ENCODE results near the gene COL11A1. TPM values are rescaled to one million over a fixed set of nuclear protein-coding genes. Genes with fewer than 3 reads are reported as not detected.

The COL11A1 gene
- polyA plus RNA-seq, 1 of the 3 experiments (the other 2 are of a cell fraction) = 0.13 TPM

DNA sequence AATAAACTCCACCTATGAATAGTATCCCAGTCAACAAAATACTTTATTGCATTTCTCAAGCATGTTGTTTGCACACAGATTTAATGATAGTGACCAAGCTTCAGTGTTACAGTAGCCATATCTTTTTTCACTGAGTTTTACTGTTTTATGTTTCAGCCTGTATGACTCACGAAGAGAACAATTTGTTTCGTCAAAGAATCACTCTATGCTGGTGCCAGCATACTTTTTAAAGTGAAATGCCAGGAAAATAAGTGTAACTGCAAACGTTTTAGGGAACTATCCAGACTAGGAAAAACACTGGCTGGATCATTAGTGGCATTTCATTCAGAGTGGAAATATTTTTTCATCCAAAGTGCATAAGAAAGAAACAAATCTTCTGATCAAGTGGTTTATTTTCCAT is 210.8 kb downstream of the COL11A1 start:
- peak overlapping the region; percentile 10; the same call in 1 of the 2 replicates for H3K9ac ChIP-seq
- 7% methylated on average over 3 of the region's 3 CpGs for WGBS (ENCODE audit: low lambda C conversion rate)
- H3K79me2 ChIP-seq (ENCODE audit: insufficient read depth) = no peaks in the 10 kb centered on the region
- H3K4me3 ChIP-seq (ENCODE audit: low read depth in 2 of 2, low read length in 1 of 2) = no peak overlapping the region
- H3K9me3 ChIP-seq = no peaks in the 10 kb centered on the region
- peak overlapping the region; percentile 60 to 75 for H3K27ac ChIP-seq (ENCODE audit: low read depth in 2 of 2, low read length in 1 of 2)
- no peaks in the 10 kb centered on the region for H3K9me2 ChIP-seq
- peak overlapping the region; percentile 14; the same call in 1 of the 2 replicates for H3K4me2 ChIP-seq
- ChIA-PET POLR2A (no interaction called here), CTCF (no interaction called here)
- H3K27me3 ChIP-seq (ENCODE audit: insufficient read depth) = no peaks in the 10 kb centered on the region
- DNase-seq = no peak
- peaks cover 12% of the 10 kb centered on the region for H3F3A ChIP-seq (replicated peaks; ENCODE audit: insufficient read depth)
- no peaks in the 10 kb centered on the region for H3K36me3 ChIP-seq (replicated peaks in 1 of 2; ENCODE audit: control insufficient read depth in 1 of 2, insufficient read depth in 2 of 2, low read length in 1 of 2)
- H4K20me1 ChIP-seq (ENCODE audit: insufficient read depth) = no peaks in the 10 kb centered on the region
- H2AFZ ChIP-seq (ENCODE audit: low read depth) = 0 out of 2 replicates have a peak overlapping the region, but pooled peaks have one; percentile 7
- H3K4me1 ChIP-seq (ENCODE audit: control insufficient read depth in 1 of 2, insufficient read depth in 2 of 2, low read depth in 1 of 2, low read length in 1 of 2) = peaks cover 0 to 20% of the 10 kb centered on the region in 2 experiments; a peak in 3 of 4 replicates
- TF ChIP-seq, protein P1, sequence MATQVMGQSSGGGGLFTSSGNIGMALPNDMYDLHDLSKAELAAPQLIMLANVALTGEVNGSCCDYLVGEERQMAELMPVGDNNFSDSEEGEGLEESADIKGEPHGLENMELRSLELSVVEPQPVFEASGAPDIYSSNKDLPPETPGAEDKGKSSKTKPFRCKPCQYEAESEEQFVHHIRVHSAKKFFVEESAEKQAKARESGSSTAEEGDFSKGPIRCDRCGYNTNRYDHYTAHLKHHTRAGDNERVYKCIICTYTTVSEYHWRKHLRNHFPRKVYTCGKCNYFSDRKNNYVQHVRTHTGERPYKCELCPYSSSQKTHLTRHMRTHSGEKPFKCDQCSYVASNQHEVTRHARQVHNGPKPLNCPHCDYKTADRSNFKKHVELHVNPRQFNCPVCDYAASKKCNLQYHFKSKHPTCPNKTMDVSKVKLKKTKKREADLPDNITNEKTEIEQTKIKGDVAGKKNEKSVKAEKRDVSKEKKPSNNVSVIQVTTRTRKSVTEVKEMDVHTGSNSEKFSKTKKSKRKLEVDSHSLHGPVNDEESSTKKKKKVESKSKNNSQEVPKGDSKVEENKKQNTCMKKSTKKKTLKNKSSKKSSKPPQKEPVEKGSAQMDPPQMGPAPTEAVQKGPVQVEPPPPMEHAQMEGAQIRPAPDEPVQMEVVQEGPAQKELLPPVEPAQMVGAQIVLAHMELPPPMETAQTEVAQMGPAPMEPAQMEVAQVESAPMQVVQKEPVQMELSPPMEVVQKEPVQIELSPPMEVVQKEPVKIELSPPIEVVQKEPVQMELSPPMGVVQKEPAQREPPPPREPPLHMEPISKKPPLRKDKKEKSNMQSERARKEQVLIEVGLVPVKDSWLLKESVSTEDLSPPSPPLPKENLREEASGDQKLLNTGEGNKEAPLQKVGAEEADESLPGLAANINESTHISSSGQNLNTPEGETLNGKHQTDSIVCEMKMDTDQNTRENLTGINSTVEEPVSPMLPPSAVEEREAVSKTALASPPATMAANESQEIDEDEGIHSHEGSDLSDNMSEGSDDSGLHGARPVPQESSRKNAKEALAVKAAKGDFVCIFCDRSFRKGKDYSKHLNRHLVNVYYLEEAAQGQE (IDR thresholded peaks at IDR 0.05; ENCODE audit: low read depth, low read length) = no peak
- TF ChIP-seq IRF3 (IDR thresholded peaks at IDR 0.05; ENCODE audit: low read depth, low read length) (no peak), TAF1 (IDR thresholded peaks at IDR 0.05; ENCODE audit: borderline replicate concordance, low read depth, low read length) (no peak), NRF1 (IDR thresholded peaks at IDR 0.05; ENCODE audit: low read depth, low read length) (no peak), YY1 (IDR thresholded peaks at IDR 0.05; ENCODE audit: low read depth) (no peak; the same call in 1 of the 2 replicates), USF2 (IDR thresholded peaks at IDR 0.05; ENCODE audit: borderline replicate concordance, low read depth, low read length) (no peak), FOSL2 (IDR thresholded peaks at IDR 0.05; ENCODE audit: borderline replicate concordance, low read depth) (peak; percentile 81), SIN3A (IDR thresholded peaks at IDR 0.05; ENCODE audit: borderline replicate concordance, low read depth, low read length) (no peak), FOXJ3 (CRISPR knock-in tag; IDR thresholded peaks at IDR 0.05) (no peak), MXI1 (IDR thresholded peaks at IDR 0.05; ENCODE audit: low read depth, low read length) (no peak), ELF1 (IDR thresholded peaks at IDR 0.05) (no peak), RXRA (IDR thresholded peaks at IDR 0.05; ENCODE audit: borderline replicate concordance, low read depth) (no peak), JUND (IDR thresholded peaks at IDR 0.05) (peak; percentile 86), EP300 (IDR thresholded peaks at IDR 0.05; ENCODE audit: borderline replicate concordance in 1 of 2, low read depth in 1 of 2, low read length in 1 of 2) (peak in 1 of 2 experiments; percentile 82; a peak in 2 of 4 replicates), FOXM1 (IDR thresholded peaks at IDR 0.05; ENCODE audit: low read depth) (peak; percentile 31; the same call in 1 of the 2 replicates), GABPA (IDR thresholded peaks at IDR 0.05; ENCODE audit: low read depth) (no peak), MAX (IDR thresholded peaks at IDR 0.05; ENCODE audit: low read depth) (peak; percentile 42; the same call in 1 of the 2 replicates), NFIC (IDR thresholded peaks at IDR 0.05; ENCODE audit: borderline replicate concordance) (peak; percentile 69; the same call in 1 of the 2 replicates), EZH2phosphoT487 (IDR thresholded peaks at IDR 0.05; ENCODE audit: borderline replicate concordance, low read depth) (no peak), GATA2 (CRISPR knock-in tag; IDR thresholded peaks at IDR 0.05) (no peak), CHD2 (IDR thresholded peaks at IDR 0.05; ENCODE audit: low read length, partially characterized antibody) (no peak), POLR2AphosphoS5 (IDR thresholded peaks at IDR 0.05; ENCODE audit: low read depth, low read length) (peak; percentile 31; the same call in 1 of the 2 replicates)
- TF ChIP-seq, protein P2, sequence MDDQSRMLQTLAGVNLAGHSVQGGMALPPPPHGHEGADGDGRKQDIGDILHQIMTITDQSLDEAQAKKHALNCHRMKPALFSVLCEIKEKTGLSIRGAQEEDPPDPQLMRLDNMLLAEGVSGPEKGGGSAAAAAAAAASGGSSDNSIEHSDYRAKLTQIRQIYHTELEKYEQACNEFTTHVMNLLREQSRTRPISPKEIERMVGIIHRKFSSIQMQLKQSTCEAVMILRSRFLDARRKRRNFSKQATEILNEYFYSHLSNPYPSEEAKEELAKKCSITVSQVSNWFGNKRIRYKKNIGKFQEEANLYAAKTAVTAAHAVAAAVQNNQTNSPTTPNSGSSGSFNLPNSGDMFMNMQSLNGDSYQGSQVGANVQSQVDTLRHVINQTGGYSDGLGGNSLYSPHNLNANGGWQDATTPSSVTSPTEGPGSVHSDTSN (IDR thresholded peaks at IDR 0.05) = peak; percentile 67
- TF ChIP-seq, protein P3, sequence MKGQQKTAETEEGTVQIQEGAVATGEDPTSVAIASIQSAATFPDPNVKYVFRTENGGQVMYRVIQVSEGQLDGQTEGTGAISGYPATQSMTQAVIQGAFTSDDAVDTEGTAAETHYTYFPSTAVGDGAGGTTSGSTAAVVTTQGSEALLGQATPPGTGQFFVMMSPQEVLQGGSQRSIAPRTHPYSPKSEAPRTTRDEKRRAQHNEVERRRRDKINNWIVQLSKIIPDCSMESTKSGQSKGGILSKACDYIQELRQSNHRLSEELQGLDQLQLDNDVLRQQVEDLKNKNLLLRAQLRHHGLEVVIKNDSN (IDR thresholded peaks at IDR 0.05; ENCODE audit: borderline replicate concordance, low read depth) = no peak
- TF ChIP-seq, protein P4, sequence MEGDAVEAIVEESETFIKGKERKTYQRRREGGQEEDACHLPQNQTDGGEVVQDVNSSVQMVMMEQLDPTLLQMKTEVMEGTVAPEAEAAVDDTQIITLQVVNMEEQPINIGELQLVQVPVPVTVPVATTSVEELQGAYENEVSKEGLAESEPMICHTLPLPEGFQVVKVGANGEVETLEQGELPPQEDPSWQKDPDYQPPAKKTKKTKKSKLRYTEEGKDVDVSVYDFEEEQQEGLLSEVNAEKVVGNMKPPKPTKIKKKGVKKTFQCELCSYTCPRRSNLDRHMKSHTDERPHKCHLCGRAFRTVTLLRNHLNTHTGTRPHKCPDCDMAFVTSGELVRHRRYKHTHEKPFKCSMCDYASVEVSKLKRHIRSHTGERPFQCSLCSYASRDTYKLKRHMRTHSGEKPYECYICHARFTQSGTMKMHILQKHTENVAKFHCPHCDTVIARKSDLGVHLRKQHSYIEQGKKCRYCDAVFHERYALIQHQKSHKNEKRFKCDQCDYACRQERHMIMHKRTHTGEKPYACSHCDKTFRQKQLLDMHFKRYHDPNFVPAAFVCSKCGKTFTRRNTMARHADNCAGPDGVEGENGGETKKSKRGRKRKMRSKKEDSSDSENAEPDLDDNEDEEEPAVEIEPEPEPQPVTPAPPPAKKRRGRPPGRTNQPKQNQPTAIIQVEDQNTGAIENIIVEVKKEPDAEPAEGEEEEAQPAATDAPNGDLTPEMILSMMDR (IDR thresholded peaks at IDR 0.05) = no peak
